GM10248 (cell line): ENCODE measurements around the gene PARD3B.

Experiments
- CTCF ChIA-PET: fragments of 300-600 bp; sonication (Branson Sonifier 250); formaldehyde crosslinking; extraction: SDS; loops from one replicate; lab custom pipeline; 2021; ENCODE audit warnings: antibody characterized with exemption; lab: Yijun Ruan, JAX
- POLR2A ChIA-PET: fragments of 350-650 bp; sonication (Branson Sonifier 250); formaldehyde crosslinking; extraction: SDS; loops from one replicate; lab custom pipeline; 2020; ENCODE audit warnings: antibody characterized with exemption; lab: Yijun Ruan, JAX
- DNase-seq: peaks from one replicate; pipeline ENCODE4 v3.0.0; 2012; ENCODE audit errors: extremely low spot score
- TF ChIP-seq, protein P1 (sequence below): IDR thresholded peaks from 2 replicates; pipeline ENCODE4 v1.5.1; 2012; ENCODE audit warnings: mild to moderate bottlenecking, low read depth; ENCODE audit errors: extremely low read depth, missing control alignments, control extremely low read depth

The PARD3B gene

DNA sequence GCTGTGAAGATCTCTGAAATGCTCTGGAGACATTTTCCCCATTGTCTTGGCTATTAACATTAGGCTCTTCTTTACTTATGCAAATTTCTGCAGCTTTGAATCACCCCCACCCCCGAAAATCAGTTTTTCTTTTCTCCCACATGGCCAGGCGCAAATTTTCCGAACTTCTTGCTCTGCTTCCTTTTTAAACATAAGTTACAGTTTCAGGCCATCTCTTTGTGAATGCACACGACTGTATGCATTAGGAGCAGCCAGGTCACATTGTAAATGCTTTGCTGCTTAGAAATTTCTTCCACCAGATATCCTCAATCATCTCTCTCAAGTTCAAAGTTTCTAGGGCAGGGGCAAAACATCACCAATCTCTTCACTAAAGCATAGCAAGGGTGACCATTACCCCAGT is 106.8 kb downstream of the PARD3B start:
- ChIA-PET POLR2A (no interaction called here), CTCF (interaction anchor here (1.0 kb wide), 1 partner anchor 18 kb away, joined by 3 read pairs; no protein-coding TSS in a partner anchor)
- no peak for DNase-seq
- TF ChIP-seq, protein P1, sequence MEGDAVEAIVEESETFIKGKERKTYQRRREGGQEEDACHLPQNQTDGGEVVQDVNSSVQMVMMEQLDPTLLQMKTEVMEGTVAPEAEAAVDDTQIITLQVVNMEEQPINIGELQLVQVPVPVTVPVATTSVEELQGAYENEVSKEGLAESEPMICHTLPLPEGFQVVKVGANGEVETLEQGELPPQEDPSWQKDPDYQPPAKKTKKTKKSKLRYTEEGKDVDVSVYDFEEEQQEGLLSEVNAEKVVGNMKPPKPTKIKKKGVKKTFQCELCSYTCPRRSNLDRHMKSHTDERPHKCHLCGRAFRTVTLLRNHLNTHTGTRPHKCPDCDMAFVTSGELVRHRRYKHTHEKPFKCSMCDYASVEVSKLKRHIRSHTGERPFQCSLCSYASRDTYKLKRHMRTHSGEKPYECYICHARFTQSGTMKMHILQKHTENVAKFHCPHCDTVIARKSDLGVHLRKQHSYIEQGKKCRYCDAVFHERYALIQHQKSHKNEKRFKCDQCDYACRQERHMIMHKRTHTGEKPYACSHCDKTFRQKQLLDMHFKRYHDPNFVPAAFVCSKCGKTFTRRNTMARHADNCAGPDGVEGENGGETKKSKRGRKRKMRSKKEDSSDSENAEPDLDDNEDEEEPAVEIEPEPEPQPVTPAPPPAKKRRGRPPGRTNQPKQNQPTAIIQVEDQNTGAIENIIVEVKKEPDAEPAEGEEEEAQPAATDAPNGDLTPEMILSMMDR: no peak

DNA sequence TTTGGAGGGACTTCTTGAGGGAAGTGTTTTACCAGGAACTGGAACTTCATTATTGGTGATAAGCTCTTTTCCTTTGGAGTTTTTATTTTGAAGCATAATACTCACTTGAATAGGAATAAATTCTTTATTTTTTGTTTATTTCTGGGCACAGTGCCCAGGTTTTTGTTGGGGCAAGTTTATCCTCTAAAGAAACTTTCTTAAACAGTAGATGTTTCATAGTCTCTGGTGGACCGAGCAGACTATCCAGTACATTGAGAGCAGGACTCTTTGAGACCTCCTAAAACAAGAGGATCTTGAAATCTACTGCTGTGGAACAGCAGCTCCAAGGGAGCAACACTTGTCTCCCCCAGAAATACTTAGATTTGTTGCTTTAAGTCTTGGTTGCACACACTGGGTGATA is 109.4 kb downstream of the PARD3B start:
- ChIA-PET CTCF (interaction anchor here (1.0 to 1.2 kb wide), 3 partner anchors 13 to 23 kb away, joined by 3 read pairs; no protein-coding TSS in a partner anchor), POLR2A (no interaction called here)
- no peak for DNase-seq

DNA sequence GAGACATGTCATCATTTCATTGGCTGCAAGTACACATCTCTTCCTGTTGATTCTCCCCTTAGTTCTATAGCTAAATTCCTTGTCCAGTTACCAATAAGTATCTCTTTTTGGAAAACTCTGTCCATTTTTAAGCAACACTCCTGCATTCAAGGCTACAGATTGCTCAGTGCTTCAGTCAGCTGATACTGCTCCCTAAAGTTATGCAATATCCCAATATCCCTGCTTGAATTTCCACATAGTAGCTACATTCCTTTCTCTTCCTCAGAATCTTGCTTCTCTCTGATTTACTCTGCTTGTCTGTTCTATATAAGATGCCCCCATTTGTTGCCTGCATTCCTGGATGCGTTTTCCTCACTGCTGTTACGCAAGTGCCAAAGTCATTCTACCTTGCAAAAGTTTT is 109.8 kb downstream of the PARD3B start:
- ChIA-PET POLR2A (no interaction called here), CTCF (interaction anchor here (1.0 to 1.2 kb wide), 3 partner anchors 13 to 23 kb away, joined by 3 read pairs; no protein-coding TSS in a partner anchor)
- TF ChIP-seq, protein P1: no peak
- DNase-seq: no peak

More for the DNA sequence above, 109.4 kb downstream of the PARD3B start:
- TF ChIP-seq, protein P1: no peak

DNA sequence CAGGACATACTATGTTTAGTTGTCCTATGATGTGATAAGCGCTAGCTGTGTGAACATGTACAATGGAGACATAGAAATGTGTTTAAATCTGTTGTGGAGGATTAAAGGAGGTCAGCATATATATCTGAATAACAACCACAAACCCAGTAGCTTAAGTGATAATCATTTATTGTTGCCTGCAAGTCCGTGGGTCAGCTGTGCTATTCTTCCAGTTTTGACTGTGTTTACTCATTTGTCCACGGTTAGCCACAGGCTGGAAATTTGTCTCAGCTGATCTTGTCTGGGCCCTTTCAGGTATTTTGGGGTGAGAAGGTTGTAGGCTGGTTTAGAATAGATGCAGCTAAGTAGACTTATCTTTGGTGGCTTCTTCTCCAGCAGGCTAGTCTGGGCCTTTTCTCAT is 110.4 kb downstream of the PARD3B start:
- ChIA-PET CTCF (interaction anchor here (0.8 to 1.2 kb wide), 2 partner anchors 13 to 14 kb away, joined by 3 read pairs; no protein-coding TSS in a partner anchor), POLR2A (no interaction called here)
- TF ChIP-seq, protein P1: no peak
- no peak for DNase-seq

DNA sequence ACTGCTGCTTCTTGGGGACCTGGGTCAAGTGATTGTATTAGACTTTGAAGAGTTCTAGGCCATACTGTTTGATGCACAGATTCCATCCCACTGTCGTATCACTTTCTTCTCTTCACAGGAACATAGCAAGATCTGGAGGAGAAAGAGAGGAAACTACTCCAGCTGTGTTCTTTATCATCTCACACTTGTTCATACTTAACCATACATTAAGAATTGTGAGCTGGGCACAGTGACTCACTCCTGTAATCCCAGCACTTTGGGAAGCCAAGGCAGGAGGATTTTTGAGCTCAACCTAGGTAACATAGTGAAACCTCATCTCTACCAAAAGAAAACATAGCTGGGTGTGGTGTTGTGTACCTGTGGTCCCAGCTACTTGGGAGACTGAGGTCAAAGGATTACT is 111.7 kb downstream of the PARD3B start:
- TF ChIP-seq, protein P1: no peak
- CTCF ChIA-PET: interaction anchor here (1.7 kb wide), 1 partner anchor 16 kb away, joined by 6 read pairs; no protein-coding TSS in a partner anchor
- no peak for DNase-seq
- POLR2A ChIA-PET: no interaction called here

DNA sequence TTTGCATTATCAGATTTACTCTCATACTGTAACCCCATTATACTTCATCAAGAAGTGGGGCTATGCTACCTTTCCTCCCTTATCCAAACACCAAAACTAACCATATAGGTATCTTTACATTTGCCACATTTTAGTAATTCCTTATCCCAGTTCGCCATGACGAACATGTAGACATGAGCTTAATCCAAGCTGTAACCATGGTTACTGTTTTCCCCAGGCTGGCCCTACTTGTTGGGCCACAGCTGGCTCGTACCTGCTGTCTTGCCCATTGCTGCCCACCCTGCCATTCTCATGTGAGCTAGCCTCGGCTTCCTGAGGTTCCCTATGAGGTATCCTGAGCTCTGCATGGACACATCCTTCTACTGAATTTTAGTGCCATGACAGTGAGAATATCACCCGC is 117.7 kb downstream of the PARD3B start:
- CTCF ChIA-PET: interaction anchor here (1.1 to 1.4 kb wide), 2 partner anchors 11 to 15 kb away, joined by 3 read pairs; no protein-coding TSS in a partner anchor
- TF ChIP-seq, protein P1: no peak
- DNase-seq: no peak
- POLR2A ChIA-PET: no interaction called here
